NCI-H526 (cell line): Measurements from ENCODE around the gene MRPL55.
A peak's percentile ranks its signal among the peaks of the same experiment; 100 is the strongest.

Experiments used
- DNase-seq, 2 experiments: peaks; one replicate each; lab custom pipeline; 2025; lab: John Stamatoyannopoulos, UW

MRPL55 gene

GRCh38 chr1:228070851-228071250 is 38.2 kb downstream of the MRPL55 start:
- DNase-seq = no peak

GRCh38 chr1:228070173-228070572 is 38.9 kb downstream of the MRPL55 start:
- no peak for DNase-seq

- no peak for DNase-seq
These were observed 40.7 kb downstream of the MRPL55 start for GRCh38 chr1:228068359-228068758.

GRCh38 chr1:228066891-228067654 is 42.0 kb downstream of the MRPL55 start:
- no peak for DNase-seq

DNA sequence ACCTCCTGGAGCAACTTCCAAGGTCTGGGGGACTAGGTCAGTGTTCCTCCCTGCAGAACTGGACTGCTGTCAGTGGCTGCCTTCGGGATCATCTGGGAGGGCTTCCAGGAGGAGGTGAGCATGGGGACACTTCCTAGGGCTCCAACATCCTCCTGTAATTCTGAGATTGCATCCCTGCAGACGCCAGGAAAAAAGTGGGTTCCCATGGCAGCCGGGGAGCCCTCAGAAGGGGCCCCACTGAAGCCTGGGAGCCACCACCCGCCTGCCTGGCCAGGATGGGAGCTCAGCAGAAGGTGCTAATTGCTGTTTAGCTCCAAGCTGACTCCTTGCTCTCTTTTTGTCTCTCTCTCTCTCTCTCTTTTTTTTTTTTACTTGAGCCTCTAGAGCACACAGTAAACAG is 42.7 kb downstream of the MRPL55 start:
- DNase-seq = no peak

- no peak for DNase-seq
These were observed 43.4 kb downstream of the MRPL55 start for GRCh38 chr1:228065543-228066347.

- no peak for DNase-seq
These were observed 44.2 kb downstream of the MRPL55 start for GRCh38 chr1:228064741-228065542.

DNA sequence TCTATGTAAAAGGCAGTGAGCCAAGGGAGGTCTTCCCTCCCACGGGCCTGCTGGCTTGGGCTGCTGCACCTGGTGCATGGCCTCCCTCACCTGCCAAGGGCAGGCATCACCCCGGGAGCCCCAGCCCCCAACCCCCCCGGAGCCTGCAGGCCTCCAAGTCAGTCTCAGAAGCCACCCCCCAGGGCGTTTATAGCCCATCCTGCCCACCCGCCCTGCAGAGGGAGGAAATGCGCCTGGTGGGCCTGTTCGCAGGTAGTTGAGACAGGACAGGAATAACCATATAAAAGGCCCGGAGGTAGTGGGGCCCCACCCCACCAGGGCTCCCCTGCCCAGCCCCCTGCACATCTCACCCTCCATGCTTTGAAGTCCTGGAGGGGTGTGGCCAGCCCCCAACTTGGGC is 44.8 kb downstream of the MRPL55 start:
- no peak for DNase-seq

DNA sequence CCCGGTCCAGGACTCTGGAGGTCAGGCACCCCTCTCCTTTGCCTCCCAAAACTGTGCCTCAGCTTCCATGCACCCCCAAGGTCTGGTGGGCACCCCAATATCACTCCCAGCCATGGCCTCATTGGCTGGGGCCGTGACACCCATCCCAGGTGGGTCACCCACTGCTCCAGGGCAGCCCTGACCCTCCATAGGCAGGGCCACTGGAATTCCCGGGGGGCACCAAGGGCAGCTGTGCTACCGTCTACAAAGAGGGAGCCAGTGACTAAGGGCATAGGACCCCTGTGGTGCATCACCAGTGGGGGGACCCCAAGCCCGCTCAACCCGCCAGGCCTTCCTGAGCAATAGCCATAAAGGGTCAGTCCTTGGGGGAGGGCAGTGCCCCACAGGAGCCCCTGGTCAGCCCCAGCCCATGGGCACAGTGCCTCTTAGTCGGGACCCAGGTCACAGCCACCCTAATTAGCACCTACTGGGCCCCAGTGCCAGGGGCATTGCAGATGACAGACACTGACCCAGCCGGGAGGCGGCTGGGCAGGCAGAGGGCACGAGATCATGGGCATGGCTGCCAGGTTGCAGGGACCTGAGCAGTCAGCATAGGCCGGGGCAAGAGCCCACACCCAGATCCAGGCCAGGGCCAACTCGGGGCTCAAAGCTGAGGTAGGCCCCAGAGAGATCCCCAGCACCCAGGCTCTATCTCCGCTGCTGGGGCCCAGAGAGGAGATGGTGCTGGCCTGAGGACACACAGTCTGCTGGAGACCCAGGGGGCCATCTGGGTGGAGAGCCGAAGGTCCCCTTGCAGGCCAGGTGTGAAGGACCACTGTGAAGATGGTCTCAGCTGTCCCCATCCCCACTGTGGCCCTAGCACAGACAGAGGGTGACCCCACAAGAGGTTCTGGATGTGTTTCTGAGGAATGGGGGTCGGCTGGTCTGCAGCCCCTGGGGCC is 45.6 kb downstream of the MRPL55 start:
- DNase-seq = no peak

GRCh38 chr1:228062812-228063211 is 46.3 kb downstream of the MRPL55 start:
- no peak for DNase-seq

GRCh38 chr1:228062085-228062791 is 46.9 kb downstream of the MRPL55 start:
- no peak for DNase-seq

DNA sequence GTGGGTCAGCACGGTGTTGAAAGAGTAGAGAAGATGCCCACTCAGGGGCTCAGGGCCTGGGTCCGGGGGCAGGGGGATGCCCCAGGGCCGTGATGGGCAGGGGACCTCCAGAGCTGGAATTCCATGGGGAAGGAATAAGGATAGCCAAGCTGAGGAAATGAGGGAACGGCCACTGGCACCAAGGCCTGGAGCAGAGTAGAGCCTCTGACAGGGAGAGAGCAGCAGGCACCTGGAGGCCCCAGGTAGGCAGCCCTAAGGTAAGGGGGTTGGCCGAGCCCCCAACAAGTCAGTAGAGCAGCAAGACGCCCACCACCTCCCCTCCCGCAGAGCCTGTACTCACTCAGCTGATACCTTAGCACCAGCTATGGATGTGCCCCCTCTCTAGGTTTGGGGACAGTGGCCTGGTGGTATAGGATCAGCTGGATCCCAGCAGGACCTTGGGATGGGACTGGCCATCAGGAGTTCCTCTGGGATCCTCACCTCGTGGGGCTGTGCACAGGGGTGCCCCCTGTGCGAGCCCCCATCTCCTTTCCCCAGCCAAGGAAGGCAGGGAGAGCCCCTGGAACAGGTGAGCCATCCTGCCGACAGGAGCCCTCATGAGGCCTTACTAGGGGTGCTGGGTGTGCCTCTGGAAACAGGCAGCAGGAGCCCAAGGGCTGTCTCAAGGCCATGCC is 47.6 kb downstream of the MRPL55 start:
- no peak for DNase-seq

DNA sequence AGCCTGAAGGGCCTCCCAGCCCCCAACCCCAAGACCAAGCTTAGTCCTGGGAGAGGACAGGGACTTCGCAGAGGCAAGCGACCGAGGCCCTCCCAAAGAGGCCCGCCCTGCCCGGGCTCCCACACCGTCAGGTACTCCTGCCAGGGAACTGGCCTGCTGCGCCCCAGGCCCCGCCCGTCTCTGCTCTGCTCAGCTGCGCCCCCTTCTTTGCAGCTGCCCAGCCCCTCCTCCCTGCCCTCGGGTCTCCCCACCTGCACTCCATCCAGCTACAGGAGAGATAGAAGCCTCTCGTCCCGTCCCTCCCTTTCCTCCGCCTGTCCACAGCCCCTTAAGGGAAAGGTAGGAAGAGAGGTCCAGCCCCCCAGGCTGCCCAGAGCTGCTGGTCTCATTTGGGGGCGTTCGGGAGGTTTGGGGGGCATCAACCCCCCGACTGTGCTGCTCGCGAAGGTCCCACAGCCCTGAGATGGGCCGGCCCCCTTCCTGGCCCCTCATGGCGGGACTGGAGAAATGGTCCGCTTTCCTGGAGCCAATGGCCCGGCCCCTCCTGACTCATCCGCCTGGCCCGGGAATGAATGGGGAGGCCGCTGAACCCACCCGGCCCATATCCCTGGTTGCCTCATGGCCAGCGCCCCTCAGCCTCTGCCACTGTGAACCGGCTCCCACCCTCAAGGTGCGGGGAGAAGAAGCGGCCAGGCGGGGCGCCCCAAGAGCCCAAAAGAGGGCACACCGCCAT is 48.5 kb downstream of the MRPL55 start:
- DNase-seq = no peak

- DNase-seq = peak; percentile 21 to 78
These were observed 49.3 kb downstream of the MRPL55 start for GRCh38 chr1:228059634-228060457.

- no peak for DNase-seq
These were observed 50.0 kb downstream of the MRPL55 start for GRCh38 chr1:228058949-228059633.

- DNase-seq = no peak
These were observed 50.7 kb downstream of the MRPL55 start for GRCh38 chr1:228058172-228058948.
